H9 (cell line): ENCODE measurements around the gene ADNP2. TPM values are rescaled to one million over a fixed set of nuclear protein-coding genes. Genes with fewer than 3 reads are reported as not detected.

Experiments
- DNase-seq: peaks from one replicate; pipeline ENCODE4 v3.0.0-alpha.2; 2017
- H2AFZ ChIP-seq: one replicate; pipeline ENCODE4 v1.6.1; 2013; ENCODE audit warnings: mild to moderate bottlenecking, low read length, control low read depth, moderate library complexity
- H2AK5ac ChIP-seq: 2 replicates; pipeline ENCODE4 v1.6.1; 2013; ENCODE audit warnings: low read length, control low read depth, mixed read lengths; ENCODE audit not compliant: insufficient read length
- H2BK120ac ChIP-seq: one replicate; pipeline ENCODE4 v1.6.1; 2013; ENCODE audit warnings: low read depth, mild to moderate bottlenecking, low read length, control low read depth, inconsistent platforms; ENCODE audit not compliant: poor library complexity, severe bottlenecking
- H2BK12ac ChIP-seq: 2 replicates; pipeline ENCODE4 v1.6.1; 2013; ENCODE audit warnings: low read length, control low read depth, mixed read lengths, low read depth; ENCODE audit not compliant: insufficient read length
- H2BK15ac ChIP-seq: 2 replicates; pipeline ENCODE4 v1.6.1; 2013; ENCODE audit warnings: low read depth, low read length, control low read depth
- H2BK20ac ChIP-seq: one replicate; pipeline ENCODE4 v1.6.1; 2013; ENCODE audit warnings: low read depth, mild to moderate bottlenecking, low read length, control low read depth, inconsistent platforms; ENCODE audit not compliant: poor library complexity, severe bottlenecking
- H2BK5ac ChIP-seq: 2 replicates; pipeline ENCODE4 v1.6.1; 2013; ENCODE audit warnings: low read length, control low read depth, mixed read lengths; ENCODE audit not compliant: insufficient read length
- H3K14ac ChIP-seq: 2 replicates; pipeline ENCODE4 v1.6.1; 2013; ENCODE audit warnings: low read length, control low read depth; ENCODE audit not compliant: insufficient read depth
- H3K18ac ChIP-seq: 2 replicates; pipeline ENCODE4 v1.6.1; 2013; ENCODE audit warnings: low read depth, mild to moderate bottlenecking, mixed read lengths, low read length, control low read depth; ENCODE audit not compliant: insufficient read length
- H3K23ac ChIP-seq: 2 replicates; pipeline ENCODE4 v1.6.1; 2013; ENCODE audit warnings: low read length, control low read depth, mixed read lengths, low read depth; ENCODE audit not compliant: insufficient read length
- H3K23me2 ChIP-seq: 2 replicates; pipeline ENCODE4 v1.6.1; 2013; ENCODE audit warnings: low read depth, mild to moderate bottlenecking, mixed read lengths, low read length, control low read depth; ENCODE audit not compliant: insufficient read length, poor library complexity, severe bottlenecking
- H3K27ac ChIP-seq: 2 replicates; pipeline ENCODE4 v1.5.1; 2013; ENCODE audit warnings: low read length, control low read depth, mixed read lengths, low read depth; ENCODE audit not compliant: insufficient read length
- H3K27me3 ChIP-seq: 2 replicates; pipeline ENCODE4 v1.6.1; 2013; ENCODE audit warnings: low read length, control low read depth, inconsistent platforms; ENCODE audit not compliant: insufficient read depth
- H3K4ac ChIP-seq: 2 replicates; pipeline ENCODE4 v1.6.1; 2013; ENCODE audit warnings: low read depth, mild to moderate bottlenecking, control low read depth, inconsistent platforms, low read length, moderate library complexity
- H3K4me1 ChIP-seq: 2 replicates; pipeline ENCODE4 v1.6.1; 2013; ENCODE audit warnings: low read length, control low read depth, inconsistent platforms; ENCODE audit not compliant: insufficient read depth
- H3K4me2 ChIP-seq: 2 replicates; pipeline ENCODE4 v1.6.1; 2013; ENCODE audit warnings: low read length, control low read depth, mixed read lengths; ENCODE audit not compliant: insufficient read length, insufficient read depth
- H3K56ac ChIP-seq: 2 replicates; pipeline ENCODE4 v1.6.1; 2013; ENCODE audit warnings: low read depth, mild to moderate bottlenecking, mixed read lengths, low read length, control low read depth; ENCODE audit not compliant: insufficient read length
- H3K79me1 ChIP-seq: 2 replicates; pipeline ENCODE4 v1.6.1; 2013; ENCODE audit warnings: low read depth, mild to moderate bottlenecking, moderate library complexity, low read length, control low read depth, inconsistent platforms; ENCODE audit not compliant: insufficient read depth, poor library complexity, severe bottlenecking
- H3K79me2 ChIP-seq: 2 replicates; pipeline ENCODE4 v1.6.1; 2013; ENCODE audit warnings: low read length, control low read depth, inconsistent platforms; ENCODE audit not compliant: insufficient read depth
- H3K9ac ChIP-seq: 2 replicates; pipeline ENCODE4 v1.6.1; 2013; ENCODE audit warnings: low read length, control low read depth, mixed read lengths; ENCODE audit not compliant: insufficient read length; ENCODE audit errors: extremely low read depth
- H3K9me3 ChIP-seq: one replicate; pipeline ENCODE4 v1.6.1; 2013; ENCODE audit warnings: low read depth, low read length, inconsistent platforms; ENCODE audit not compliant: control insufficient read depth
- H3T11ph ChIP-seq: one replicate; pipeline ENCODE4 v1.6.1; 2013; ENCODE audit warnings: mild to moderate bottlenecking, low read length, control low read depth, inconsistent platforms
- H4K20me1 ChIP-seq: one replicate; pipeline ENCODE4 v1.6.1; 2013; ENCODE audit not compliant: control insufficient read depth, insufficient read length, insufficient read depth
- H4K5ac ChIP-seq: 2 replicates; pipeline ENCODE4 v1.6.1; 2013; ENCODE audit warnings: low read depth, mild to moderate bottlenecking, mixed read lengths, low read length, control low read depth; ENCODE audit not compliant: insufficient read length
- H4K8ac ChIP-seq: replicated peaks from 2 replicates; pipeline ENCODE4 v1.6.1; 2013; ENCODE audit warnings: low read length, control low read depth, mixed read lengths, low read depth; ENCODE audit not compliant: insufficient read length
- H4K91ac ChIP-seq: 2 replicates; pipeline ENCODE4 v1.6.1; 2013; ENCODE audit warnings: low read depth, mild to moderate bottlenecking, moderate library complexity, mixed read lengths, low read length, control low read depth; ENCODE audit not compliant: insufficient read length
- H3K27ac Mint-ChIP-seq, 3 experiments: 2 replicates in 2 of 3; 3 replicates in 1 of 3; pipeline ENCODE4 v1.8.0; 2020 to 2021; ENCODE audit warnings: mixed read lengths in 3 of 3, mild to moderate bottlenecking in 1 of 3, moderate library complexity in 1 of 3
- H3K27me3 Mint-ChIP-seq: 2 replicates; pipeline ENCODE4 v1.8.0; 2021; ENCODE audit warnings: low read depth, mild to moderate bottlenecking, moderate library complexity, mixed read lengths
- H3K36me3 Mint-ChIP-seq, 3 experiments: 2 replicates in 2 of 3; 3 replicates in 1 of 3; pipeline ENCODE4 v1.8.0; 2020 to 2021; ENCODE audit warnings: low read depth in 3 of 3, mixed read lengths in 3 of 3; ENCODE audit not compliant: insufficient read depth in 1 of 3
- H3K4me1 Mint-ChIP-seq, 2 experiments: 2 replicates each; pipeline ENCODE4 v1.8.0; 2020; ENCODE audit warnings: mixed read lengths in 2 of 2
- H3K4me3 Mint-ChIP-seq, 2 experiments: 2 replicates in 1 of 2; 3 replicates in 1 of 2; pipeline ENCODE4 v1.8.0; 2020 to 2021; ENCODE audit warnings: mild to moderate bottlenecking in 2 of 2, mixed read lengths in 2 of 2, moderate library complexity in 1 of 2
- H3K9me3 Mint-ChIP-seq, 2 experiments: 2 replicates in 1 of 2; 3 replicates in 1 of 2; pipeline ENCODE4 v1.8.0; 2020; ENCODE audit warnings: mild to moderate bottlenecking in 2 of 2, mixed read lengths in 2 of 2, moderate library complexity in 1 of 2
- WGBS: extraction: QIAGEN DNeasy Blood & Tissue Kit; methylation state at CpG from one replicate; pipeline ENCODE4 v1.1.7; 2013; ENCODE audit warnings: missing lambda C conversion rate, low lambda C conversion rate, mixed read lengths; ENCODE audit not compliant: insufficient read length; ENCODE audit errors: extremely low coverage; 5-methylcytosine and 5-hydroxymethylcytosine counted together
- total RNA-seq: library from RNA; stranded (reverse); gene quantifications from 2 replicates; pipeline ENCODE4 v1.2.1, GENCODE V29; 2021
- TF ChIP-seq, protein P1 (sequence below): fragments of 200-600 bp; sonication (generic); conservative IDR thresholded peaks from 3 replicates; pipeline ENCODE4 v1.8.0; 2021; ENCODE audit warnings: antibody characterized with exemption, mild to moderate bottlenecking

The ADNP2 gene
- total RNA-seq, 1 experiment from 2014 or later, result 53.5 TPM

- Histone ChIP-seq H2BK120ac (no peak overlapping the region), H3K9me3 (no peaks in the 10 kb centered on the region), H3K56ac (no peak overlapping the region), H3K79me2 (no peaks in the 10 kb centered on the region), H3K23ac (no peak overlapping the region), H3K27me3 (no peaks in the 10 kb centered on the region), H4K8ac (no peak overlapping the region), H2BK5ac (no peak overlapping the region), H2AFZ (no peak overlapping the region), H3K27ac (no peak overlapping the region), H3K4me1 (peaks cover 2% of the 10 kb centered on the region; the same call in 1 of the 2 replicates), H3T11ph (no peak overlapping the region), H2BK15ac (no peak overlapping the region), H3K9ac (no peak overlapping the region), H2BK20ac (no peak overlapping the region), H3K4ac (no peak overlapping the region), H2BK12ac (no peak overlapping the region), H3K18ac (no peak overlapping the region), H3K23me2 (no peaks in the 10 kb centered on the region), H4K20me1 (no peaks in the 10 kb centered on the region), H4K5ac (no peak overlapping the region), H4K91ac (no peak overlapping the region), H2AK5ac (no peak overlapping the region), H3K79me1 (no peaks in the 10 kb centered on the region), H3K14ac (no peak overlapping the region; the same call in 1 of the 2 replicates), H3K4me2 (no peak overlapping the region)
- Mint-ChIP-seq H3K27ac (no peak overlapping the region), H3K9me3 (peaks cover 25 to 28% of the 10 kb centered on the region in 2 experiments), H3K36me3 (peaks cover 16 to 29% (median 16%) of the 10 kb centered on the region in 3 experiments), H3K4me3 (no peak overlapping the region), H3K27me3 (no peaks in the 10 kb centered on the region; the same call in 1 of the 2 replicates), H3K4me1 (peaks cover 10 to 12% of the 10 kb centered on the region in 2 experiments)
- no peak for DNase-seq
- no CpG with 5 or more reads among the region's 5 CpGs for WGBS
- TF ChIP-seq, protein P1, sequence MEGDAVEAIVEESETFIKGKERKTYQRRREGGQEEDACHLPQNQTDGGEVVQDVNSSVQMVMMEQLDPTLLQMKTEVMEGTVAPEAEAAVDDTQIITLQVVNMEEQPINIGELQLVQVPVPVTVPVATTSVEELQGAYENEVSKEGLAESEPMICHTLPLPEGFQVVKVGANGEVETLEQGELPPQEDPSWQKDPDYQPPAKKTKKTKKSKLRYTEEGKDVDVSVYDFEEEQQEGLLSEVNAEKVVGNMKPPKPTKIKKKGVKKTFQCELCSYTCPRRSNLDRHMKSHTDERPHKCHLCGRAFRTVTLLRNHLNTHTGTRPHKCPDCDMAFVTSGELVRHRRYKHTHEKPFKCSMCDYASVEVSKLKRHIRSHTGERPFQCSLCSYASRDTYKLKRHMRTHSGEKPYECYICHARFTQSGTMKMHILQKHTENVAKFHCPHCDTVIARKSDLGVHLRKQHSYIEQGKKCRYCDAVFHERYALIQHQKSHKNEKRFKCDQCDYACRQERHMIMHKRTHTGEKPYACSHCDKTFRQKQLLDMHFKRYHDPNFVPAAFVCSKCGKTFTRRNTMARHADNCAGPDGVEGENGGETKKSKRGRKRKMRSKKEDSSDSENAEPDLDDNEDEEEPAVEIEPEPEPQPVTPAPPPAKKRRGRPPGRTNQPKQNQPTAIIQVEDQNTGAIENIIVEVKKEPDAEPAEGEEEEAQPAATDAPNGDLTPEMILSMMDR, result no peak
Observed at GRCh38 chr18:80074183-80074582, 34.9 kb upstream of the ADNP2 start.
